Measurements from ENCODE around the gene KSR1.
"Not testable (repeated sequence)": the region's sequence is repeated elsewhere in the genome, so short reads cannot be mapped to it uniquely, and the experiment has no call there.

The KSR1 gene

DNA sequence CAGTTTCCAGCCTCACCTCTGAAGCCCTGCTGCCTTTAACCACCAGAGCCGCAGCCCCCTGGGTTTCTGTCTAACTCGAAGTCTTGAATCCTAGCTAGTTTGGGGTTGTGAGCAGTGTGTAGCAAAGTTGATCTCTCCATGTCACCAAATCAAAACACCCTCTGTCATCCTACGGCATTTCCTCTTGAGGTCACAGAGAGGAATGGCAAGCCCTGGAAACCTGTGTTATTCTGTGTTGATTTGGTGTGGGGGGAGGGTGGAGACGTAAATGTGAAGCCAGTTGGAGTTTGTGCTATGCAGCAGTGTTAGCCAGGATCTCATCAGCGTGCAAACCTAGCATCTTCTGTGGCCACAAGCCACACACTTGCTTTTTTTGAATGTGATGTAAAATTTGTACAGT lies 169.6 kb downstream of the KSR1 start:
- FAIRE-seq = no peak

GRCh38 chr17:27627514-27627913 lies 171.3 kb downstream of the KSR1 start:
- no peak for DNase-seq (ENCODE audit: insufficient read length, low spot score)
- FAIRE-seq = no peak

More for the DNA sequence above, 169.6 kb downstream of the KSR1 start:
- DNase-seq (ENCODE audit: insufficient read length, low spot score) = no peak

- no peak for DNase-seq (ENCODE audit: insufficient read length, low spot score)
- no peak for FAIRE-seq
Observed at GRCh38 chr17:27628376-27628775, 172.1 kb downstream of the KSR1 start.

- FAIRE-seq; DNase-seq (ENCODE audit: insufficient read length, low spot score): not testable (repeated sequence)
Observed at GRCh38 chr17:27629260-27629659, 173.0 kb downstream of the KSR1 start.

DNA sequence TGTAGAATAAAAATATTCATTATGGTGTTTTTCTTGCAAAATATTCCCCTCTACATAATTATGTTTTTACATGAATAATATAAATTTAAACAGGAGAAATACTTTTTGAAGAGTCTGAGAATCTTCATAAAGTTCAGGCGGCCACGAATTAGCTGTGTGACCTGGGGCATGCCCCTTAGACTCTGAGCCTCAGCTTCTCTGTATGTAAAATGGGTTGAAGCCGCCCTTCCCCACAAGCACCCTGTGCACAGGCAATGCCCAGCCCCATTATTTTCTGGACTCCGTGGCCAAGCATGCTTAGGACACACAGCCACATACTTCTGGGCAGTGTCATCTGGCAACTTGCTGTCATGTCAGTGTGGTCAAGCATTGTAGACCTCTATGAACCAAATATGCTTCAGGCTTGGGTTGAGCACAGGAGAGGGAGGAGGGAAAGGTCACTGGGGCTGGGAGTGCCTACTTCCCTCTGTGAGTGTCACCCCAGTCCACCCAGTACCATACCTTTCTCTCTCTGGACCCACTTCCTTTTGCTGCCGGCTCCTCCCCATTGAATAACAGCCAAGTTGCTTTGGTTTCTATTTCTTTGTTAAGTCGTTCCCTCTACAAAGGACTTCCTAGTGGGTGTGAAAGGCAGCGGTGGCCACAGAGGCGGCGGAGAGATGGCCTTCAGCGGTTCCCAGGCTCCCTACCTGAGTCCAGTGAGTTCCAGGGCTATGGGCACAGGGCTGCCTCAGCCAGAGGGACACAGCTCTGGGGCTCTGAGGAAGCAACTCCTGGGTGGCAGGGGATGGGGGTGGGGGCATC lies 174.6 kb downstream of the KSR1 start, which contains the start of gene LGALS9:
TSS of gene LGALS9 (plus strand) at position 582 of the 804 bp plus-strand sequence. CDS start at position 660, 78 bp downstream.
- DNase-seq (ENCODE audit: insufficient read length, low spot score) = peak; percentile 59

DNA sequence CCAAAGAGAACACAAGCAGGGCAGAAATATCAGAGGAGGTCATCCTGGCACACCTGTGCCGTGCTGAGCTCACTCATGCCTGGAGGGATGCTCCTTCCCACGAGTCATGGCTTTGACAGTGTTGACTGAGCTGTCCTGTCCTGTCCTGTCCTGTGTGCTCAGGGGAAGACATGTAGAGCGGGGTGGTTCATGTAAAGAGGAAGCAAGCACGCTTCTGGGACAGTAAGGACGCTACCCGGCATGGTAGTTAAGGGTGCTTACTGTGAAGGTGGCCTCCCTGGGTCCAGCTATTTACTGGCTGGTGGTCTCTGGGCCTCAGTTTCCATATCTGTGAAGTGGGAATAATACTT lies 175.1 kb downstream of the KSR1 start:
- no peak for FAIRE-seq

More for the DNA sequence above, 174.6 kb downstream of the KSR1 start, which contains the start of gene LGALS9:
- peak; percentile 91 for FAIRE-seq

GRCh38 chr17:27631897-27632725 lies 175.9 kb downstream of the KSR1 start:
- DNase-seq (ENCODE audit: insufficient read length, low spot score) (no peak), FAIRE-seq (no peak)

More for the DNA sequence above, 175.1 kb downstream of the KSR1 start:
- no peak for DNase-seq (ENCODE audit: insufficient read length, low spot score)

DNA sequence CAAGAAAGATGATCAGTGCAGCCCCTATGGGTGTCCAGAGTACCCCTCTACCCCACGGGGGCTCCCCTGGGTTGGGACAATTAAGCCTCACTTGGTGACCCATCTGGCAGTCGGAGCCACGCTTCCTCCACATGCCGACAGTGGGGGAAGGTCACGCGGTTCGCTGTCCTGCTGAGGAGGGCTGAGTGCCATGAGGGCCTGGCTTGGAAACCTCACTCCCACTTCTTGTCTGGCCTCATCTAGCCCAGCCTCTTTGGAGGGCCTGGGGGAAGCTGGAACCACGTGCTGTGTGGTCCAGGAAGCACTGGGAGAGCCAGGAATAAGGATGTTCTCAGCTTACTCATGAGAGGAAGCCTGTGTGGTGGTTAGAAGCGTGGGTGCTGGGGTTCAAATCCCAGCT lies 176.5 kb downstream of the KSR1 start:
- DNase-seq (ENCODE audit: insufficient read length, low spot score); FAIRE-seq: not testable (repeated sequence)

- no peak for DNase-seq (ENCODE audit: insufficient read length, low spot score)
- FAIRE-seq = no peak
Observed at GRCh38 chr17:27633312-27634025, 177.2 kb downstream of the KSR1 start.

DNA sequence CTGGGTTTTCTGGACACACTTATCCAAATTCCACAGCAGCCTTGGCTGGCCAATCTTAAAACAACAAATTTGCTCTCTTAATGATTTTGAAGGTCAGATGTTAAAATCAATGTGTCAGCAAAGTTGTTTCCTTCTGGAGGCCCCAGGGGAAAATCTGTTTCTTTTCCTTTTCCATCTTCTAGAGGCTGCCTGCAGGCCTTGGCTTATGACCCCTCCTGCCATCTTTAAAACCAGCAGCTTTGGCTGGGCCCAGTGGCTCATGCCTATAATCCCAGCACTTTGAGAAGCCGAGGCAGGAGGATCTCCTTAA lies 177.7 kb downstream of the KSR1 start:
- DNase-seq (ENCODE audit: insufficient read length, low spot score) (no peak), FAIRE-seq (no peak)

DNA sequence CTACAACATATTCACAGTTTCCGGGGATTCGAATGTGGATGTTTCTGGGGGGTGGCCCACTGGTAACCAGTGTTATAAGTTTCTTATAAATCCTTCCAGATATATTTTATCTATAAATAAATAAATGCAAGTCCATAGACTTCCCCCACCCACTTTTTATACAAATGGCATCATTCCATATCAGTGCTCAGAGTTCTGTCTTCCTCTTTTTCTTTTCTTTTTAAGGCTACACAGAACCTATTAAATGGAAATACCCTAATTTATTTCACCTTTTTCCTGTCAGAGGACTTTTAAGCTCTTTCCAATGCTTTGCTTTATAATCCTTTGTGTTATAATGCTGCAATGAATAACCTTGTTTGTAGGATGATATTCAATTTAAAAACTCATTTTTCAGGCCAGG lies 178.5 kb downstream of the KSR1 start:
- no peak for DNase-seq (ENCODE audit: insufficient read length, low spot score)
- no peak for FAIRE-seq

DNA sequence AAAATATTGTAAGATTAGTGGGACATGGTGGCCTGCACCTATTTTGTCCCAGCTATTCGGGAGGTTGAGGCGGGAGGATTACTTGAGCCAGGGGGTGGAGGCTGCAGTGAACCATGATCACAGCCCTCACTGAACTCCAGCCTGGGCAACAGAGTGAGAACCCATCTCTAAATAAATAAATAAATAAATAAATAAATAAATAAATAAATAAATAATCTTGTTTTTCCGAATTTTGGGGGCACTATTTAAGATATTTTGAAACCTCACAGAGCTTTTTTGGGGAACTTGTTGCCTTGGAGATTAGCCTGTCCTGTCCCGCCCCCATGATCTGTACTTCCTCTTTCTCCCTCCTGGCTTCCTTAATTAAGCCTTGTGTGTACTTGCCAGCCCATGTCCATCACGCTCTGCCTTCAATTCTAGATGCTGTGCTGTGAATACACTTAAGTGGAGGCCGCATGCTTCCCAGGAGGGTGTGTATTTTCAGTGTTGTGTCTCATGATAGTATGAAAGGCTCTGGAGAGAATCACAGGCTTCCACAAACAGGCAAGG lies 179.1 kb downstream of the KSR1 start:
- DNase-seq (ENCODE audit: insufficient read length, low spot score) = no peak
- no peak for FAIRE-seq

DNA sequence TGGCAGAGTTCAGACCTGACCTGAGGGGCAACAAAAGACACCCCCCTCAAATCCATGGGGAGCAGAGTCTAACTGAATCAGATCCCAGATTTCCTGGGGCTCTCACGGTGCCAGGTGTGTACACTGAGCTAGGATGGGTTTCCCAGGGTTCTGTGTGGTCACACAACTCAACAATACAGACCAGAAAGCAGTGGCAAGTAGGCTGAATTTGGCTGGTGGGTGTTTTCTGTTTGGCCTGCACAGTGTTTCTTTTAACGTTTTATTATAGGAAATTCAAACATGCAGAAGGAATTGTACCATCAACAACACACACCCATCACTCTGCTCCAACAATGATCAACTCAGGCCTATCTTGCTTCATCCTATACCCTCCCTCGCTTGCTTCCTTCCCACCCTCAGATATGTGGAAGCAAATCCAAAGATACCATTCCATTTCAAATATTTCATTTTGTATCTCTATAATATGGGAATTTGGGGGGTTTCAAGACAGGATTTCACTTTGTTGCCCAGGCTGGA lies 179.8 kb downstream of the KSR1 start:
- not testable (repeated sequence) for DNase-seq (ENCODE audit: insufficient read length, low spot score); FAIRE-seq

GRCh38 chr17:27637818-27638217 lies 181.6 kb downstream of the KSR1 start:
- DNase-seq (ENCODE audit: insufficient read length, low spot score); FAIRE-seq: not testable (repeated sequence)

- FAIRE-seq = not testable (repeated sequence)
Observed at GRCh38 chr17:27638415-27638914, 182.2 kb downstream of the KSR1 start.

DNA sequence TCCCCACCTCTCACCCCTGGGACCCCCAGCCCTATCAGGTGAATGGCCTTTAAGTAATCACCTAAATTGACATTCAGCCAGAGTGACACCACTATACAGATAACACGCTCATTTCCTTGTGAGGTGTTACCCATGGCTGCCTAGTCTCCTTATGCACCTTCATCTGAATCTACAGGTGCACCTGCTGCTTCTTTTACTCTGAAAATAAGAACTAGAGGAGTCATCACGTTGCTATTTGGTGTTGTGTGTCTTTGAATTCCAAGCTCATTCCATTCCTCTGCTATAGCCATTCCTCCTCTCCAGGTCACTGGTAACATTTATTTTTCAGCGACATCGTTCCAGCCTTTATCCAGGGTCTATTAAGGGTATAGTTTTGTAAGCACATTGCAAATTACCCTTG lies 184.5 kb downstream of the KSR1 start:
- DNase-seq (ENCODE audit: insufficient read length, low spot score) = no peak
- no peak for FAIRE-seq

More at GRCh38 chr17:27638415-27638914, 182.2 kb downstream of the KSR1 start:
- not testable (repeated sequence) for DNase-seq (ENCODE audit: insufficient read length, low spot score)

DNA sequence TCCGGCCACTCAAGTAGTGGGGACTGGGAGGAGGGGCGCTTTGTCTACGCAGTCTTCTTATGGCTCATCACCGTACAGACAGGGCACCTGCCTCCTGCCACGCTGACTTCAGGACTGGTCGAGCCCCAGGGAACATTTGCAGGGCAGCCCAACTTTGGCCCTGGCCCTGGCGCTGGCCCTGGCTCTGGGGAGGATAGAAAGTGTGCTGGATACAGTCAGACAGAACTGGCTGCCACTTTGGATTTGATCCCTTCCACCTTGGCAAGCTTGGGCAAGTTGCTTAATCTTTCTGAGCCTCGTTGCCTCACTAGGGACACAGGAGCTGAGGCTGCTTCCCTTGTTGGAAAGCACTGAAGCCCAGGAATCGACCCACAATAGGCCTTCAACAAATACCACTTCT lies 188.3 kb downstream of the KSR1 start:
- DNase-seq (ENCODE audit: insufficient read length, low spot score) (no peak), FAIRE-seq (no peak)

- FAIRE-seq = peak; percentile 66
- DNase-seq (ENCODE audit: insufficient read length, low spot score) = not testable (repeated sequence)
Observed at GRCh38 chr17:27645621-27646020, 189.4 kb downstream of the KSR1 start.

DNA sequence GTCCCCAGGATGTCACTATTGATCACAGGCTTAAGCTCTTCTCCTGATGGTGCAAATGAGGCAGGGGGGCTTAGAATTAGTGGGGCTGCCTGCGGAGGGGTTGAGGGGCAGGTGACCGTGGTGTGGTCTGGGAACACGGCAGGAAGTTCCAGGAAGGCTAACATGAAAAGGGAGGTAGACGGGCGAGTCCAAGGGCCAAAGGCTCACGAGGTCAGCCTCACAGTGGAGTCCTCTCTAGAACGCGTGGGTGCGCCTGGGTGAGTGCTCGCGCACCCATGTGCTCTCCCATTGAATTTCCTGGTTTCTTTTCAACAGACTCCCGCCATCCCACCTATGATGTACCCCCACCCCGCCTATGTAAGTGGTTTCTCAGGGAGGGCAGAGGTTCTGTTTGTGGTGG lies 190.0 kb downstream of the KSR1 start:
- no peak for FAIRE-seq
- no peak for DNase-seq (ENCODE audit: insufficient read length, low spot score)

DNA sequence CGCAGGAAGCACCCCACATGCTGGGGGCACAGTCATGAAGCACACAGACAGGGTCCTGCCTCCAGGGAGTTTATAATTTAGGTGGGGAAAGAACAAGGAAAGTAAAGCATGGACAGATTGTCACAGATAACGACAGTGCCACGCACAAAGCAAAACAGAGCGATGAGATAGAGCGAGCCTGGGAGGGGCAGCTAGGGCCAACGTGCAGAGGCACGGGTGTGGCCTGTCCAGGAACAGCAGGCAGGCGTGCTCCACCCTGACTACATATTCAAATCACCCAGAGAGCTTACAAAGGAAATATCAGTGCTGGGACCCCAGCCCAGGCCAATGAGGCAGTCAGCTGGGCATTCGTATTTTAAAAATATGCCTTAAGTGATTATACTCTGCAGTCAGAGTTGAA lies 191.5 kb downstream of the KSR1 start:
- DNase-seq (ENCODE audit: insufficient read length, low spot score) (no peak), FAIRE-seq (no peak)

Data from GM19239 (cell line).